ENCODE data around the gene ENOSF1. TPM values are rescaled to one million over a fixed set of nuclear protein-coding genes. Genes with fewer than 3 reads are reported as not detected.

The ENOSF1 gene
- total and polyA plus RNA-seq, 3 donors from 2014 or later: 29.2 to 119 (median 88.5) TPM

GRCh38 chr18:725646-726045, 13.2 kb upstream of the ENOSF1 start:
- Histone ChIP-seq H3K36me3 (ENCODE audit: low read depth, missing control alignments) (no peaks in the 10 kb centered on the region), H3K4me1 (no peaks in the 10 kb centered on the region), H3K4me3 (no peak overlapping the region), H3K9me3 (no peaks in the 10 kb centered on the region), H3K27me3 (no peaks in the 10 kb centered on the region), H3K27ac (no peak overlapping the region)
- no peak for TF ChIP-seq CTCF (IDR thresholded peaks at IDR 0.05)
- no peak for TF ChIP-seq POLR2A (IDR thresholded peaks at IDR 0.05)
- WGBS, 2 donors: 87 to 91% methylated on average over 9 of the region's 9 CpGs
- intact Hi-C loops (cut with DNase I; ENCODE audit: low total_unique reads): no loop called here
- DNase-seq: no peak

- no peak for DNase-seq
- TF ChIP-seq POLR2A (IDR thresholded peaks at IDR 0.05): no peak
- no peak for TF ChIP-seq CTCF (IDR thresholded peaks at IDR 0.05)
- H3K9me3 ChIP-seq: no peaks in the 10 kb centered on the region
- 93 to 98% methylated on average over 1 of the region's 1 CpG for WGBS, 2 donors
- intact Hi-C loops (cut with DNase I; ENCODE audit: low total_unique reads): no loop called here
- no peaks in the 10 kb centered on the region for H3K4me1 ChIP-seq
- H3K36me3 ChIP-seq (ENCODE audit: low read depth, missing control alignments): no peaks in the 10 kb centered on the region
- H3K4me3 ChIP-seq: no peak overlapping the region
- no peaks in the 10 kb centered on the region for H3K27me3 ChIP-seq
- H3K27ac ChIP-seq: no peak overlapping the region
These were observed 11.2 kb upstream of the ENOSF1 start for GRCh38 chr18:723541-724080.

- 79 to 89% methylated on average over 4 of the region's 4 CpGs for WGBS, 2 donors
- no peak for DNase-seq
- H3K4me1 ChIP-seq: no peaks in the 10 kb centered on the region
- H3K9me3 ChIP-seq: no peaks in the 10 kb centered on the region
- H3K27ac ChIP-seq: no peak overlapping the region
- intact Hi-C loops (cut with DNase I; ENCODE audit: low total_unique reads): no loop called here
- H3K27me3 ChIP-seq: no peaks in the 10 kb centered on the region
- TF ChIP-seq POLR2A (IDR thresholded peaks at IDR 0.05) (no peak), CTCF (IDR thresholded peaks at IDR 0.05) (no peak)
- no peak overlapping the region for H3K4me3 ChIP-seq
- no peaks in the 10 kb centered on the region for H3K36me3 ChIP-seq (ENCODE audit: low read depth, missing control alignments)
These were observed 4.6 kb upstream of the ENOSF1 start for GRCh38 chr18:717003-717402.

GRCh38 chr18:715626-716025, 3.2 kb upstream of the ENOSF1 start:
- DNase-seq: no peak
- no peak for TF ChIP-seq CTCF (IDR thresholded peaks at IDR 0.05)
- TF ChIP-seq POLR2A (IDR thresholded peaks at IDR 0.05): no peak
- Histone ChIP-seq H3K9me3 (no peaks in the 10 kb centered on the region), H3K36me3 (ENCODE audit: low read depth, missing control alignments) (no peaks in the 10 kb centered on the region), H3K27ac (no peak overlapping the region), H3K4me1 (peaks cover 3% of the 10 kb centered on the region), H3K4me3 (no peak overlapping the region), H3K27me3 (no peaks in the 10 kb centered on the region)
- intact Hi-C loops (cut with DNase I; ENCODE audit: low total_unique reads): no loop called here
- 78 to 82% methylated on average over 1 of the region's 1 CpG for WGBS, 2 donors

- no peaks in the 10 kb centered on the region for H3K9me3 ChIP-seq
- intact Hi-C loops (cut with DNase I; ENCODE audit: low total_unique reads): no loop called here
- H3K36me3 ChIP-seq (ENCODE audit: low read depth, missing control alignments): no peaks in the 10 kb centered on the region
- H3K27me3 ChIP-seq: no peaks in the 10 kb centered on the region
- DNase-seq: no peak
- TF ChIP-seq CTCF (IDR thresholded peaks at IDR 0.05) (no peak), POLR2A (IDR thresholded peaks at IDR 0.05) (no peak)
- 59 to 66% methylated on average over 23 of the region's 23 CpGs for WGBS, 2 donors
- H3K4me3 ChIP-seq: peak overlapping the region; percentile 65 to 83
- peak overlapping the region; percentile 82 to 87 for H3K27ac ChIP-seq
- H3K4me1 ChIP-seq: peaks cover 6% of the 10 kb centered on the region
These were observed 683 bp upstream of the ENOSF1 start for GRCh38 chr18:713135-713490.
